Natural killer cell (primary cell): ENCODE measurements around the gene DOCK4. TPM values are rescaled to one million over a fixed set of nuclear protein-coding genes. Genes with fewer than 3 reads are reported as not detected.

Source experiments
- ATAC-seq, 3 donors: fragments of 150-1000 bp in 2 of 3; fragments of 200-7000 bp in 1 of 3; cut with Tn5 transposase; 1 replicate in 1 of 3; 2 replicates in 2 of 3; pipeline ENCODE4 v1.10.0; 2021; ENCODE audit warnings: mild to moderate bottlenecking in 2 of 3, moderate library complexity in 2 of 3
- DNase-seq, 2 donors: peaks; one replicate each; pipeline versions ENCODE4 v3.0.0 to v3.0.0-alpha.2; 2013 to 2021; ENCODE audit warnings: mixed read lengths in 1 of 2
- H3K27ac ChIP-seq: one replicate; pipeline ENCODE4 v1.5.1; 2013; ENCODE audit warnings: mild to moderate bottlenecking, low read length
- H3K27me3 ChIP-seq: one replicate; pipeline ENCODE4 v1.6.1; 2013; ENCODE audit warnings: low read length; ENCODE audit not compliant: control insufficient read depth, insufficient read depth
- H3K36me3 ChIP-seq: one replicate; pipeline ENCODE4 v1.6.1; 2013; ENCODE audit warnings: low read length; ENCODE audit not compliant: control insufficient read depth, insufficient read depth
- H3K4me1 ChIP-seq: one replicate; pipeline ENCODE4 v1.6.1; 2013; ENCODE audit warnings: low read length; ENCODE audit not compliant: control insufficient read depth, insufficient read depth
- H3K4me3 ChIP-seq: one replicate; pipeline ENCODE4 v1.5.1; 2013; ENCODE audit warnings: low read length
- H3K9me3 ChIP-seq: one replicate; pipeline ENCODE4 v1.6.1; 2013; ENCODE audit warnings: low read length; ENCODE audit not compliant: control insufficient read depth, insufficient read depth
- H3K27ac Mint-ChIP-seq, 2 donors: one replicate each; pipeline ENCODE4 v1.8.0; 2022; ENCODE audit warnings: mild to moderate bottlenecking in 2 of 2, mixed read lengths in 2 of 2, moderate library complexity in 1 of 2
- H3K27me3 Mint-ChIP-seq, 2 donors: one replicate each; pipeline ENCODE4 v1.8.0; 2022; ENCODE audit warnings: low read depth in 2 of 2, mixed read lengths in 2 of 2
- H3K36me3 Mint-ChIP-seq: one replicate; pipeline ENCODE4 v1.8.0; 2022; ENCODE audit warnings: mixed read lengths
- H3K4me1 Mint-ChIP-seq, 2 donors: one replicate each; pipeline ENCODE4 v1.8.0; 2022; ENCODE audit warnings: mixed read lengths in 2 of 2
- H3K4me3 Mint-ChIP-seq: one replicate; pipeline ENCODE4 v1.8.0; 2022; ENCODE audit warnings: mild to moderate bottlenecking, moderate library complexity, mixed read lengths
- H3K9me3 Mint-ChIP-seq, 2 donors: one replicate each; pipeline ENCODE4 v1.8.0; 2022; ENCODE audit warnings: mixed read lengths in 2 of 2
- WGBS: methylation state at CpG from one replicate; pipeline ENCODE4 v1.1.7; 2013; ENCODE audit warnings: missing lambda C conversion rate; ENCODE audit not compliant: insufficient coverage; 5-methylcytosine and 5-hydroxymethylcytosine counted together
- intact Hi-C: fragments of 100-400 bp; cut with micrococcal nuclease; formaldehyde crosslinking; loops from one replicate; pipeline ENCODE4 v1.14.2; 2022
- total RNA-seq, 4 donors: library from RNA; stranded (reverse); fragments of 120-200 nt in 1 of 4; gene quantifications; one replicate each; pipeline versions ENCODE4 v1.2.3 to v1.2.4, GENCODE V29; 2013 to 2022
- TF ChIP-seq, protein P1 (sequence below): fragments of 200-600 bp; IDR thresholded peaks from one replicate; pipeline ENCODE4 v1.8.0; 2022; ENCODE audit warnings: antibody characterized with exemption

DOCK4 gene
- total RNA-seq, 3 donors from 2014 or later (not counting 1 experiment from before 2014, with no cell fraction given) = 0.61 to 2.4 (median 0.89) TPM

- ATAC-seq = no peak
- TF ChIP-seq, protein P1, sequence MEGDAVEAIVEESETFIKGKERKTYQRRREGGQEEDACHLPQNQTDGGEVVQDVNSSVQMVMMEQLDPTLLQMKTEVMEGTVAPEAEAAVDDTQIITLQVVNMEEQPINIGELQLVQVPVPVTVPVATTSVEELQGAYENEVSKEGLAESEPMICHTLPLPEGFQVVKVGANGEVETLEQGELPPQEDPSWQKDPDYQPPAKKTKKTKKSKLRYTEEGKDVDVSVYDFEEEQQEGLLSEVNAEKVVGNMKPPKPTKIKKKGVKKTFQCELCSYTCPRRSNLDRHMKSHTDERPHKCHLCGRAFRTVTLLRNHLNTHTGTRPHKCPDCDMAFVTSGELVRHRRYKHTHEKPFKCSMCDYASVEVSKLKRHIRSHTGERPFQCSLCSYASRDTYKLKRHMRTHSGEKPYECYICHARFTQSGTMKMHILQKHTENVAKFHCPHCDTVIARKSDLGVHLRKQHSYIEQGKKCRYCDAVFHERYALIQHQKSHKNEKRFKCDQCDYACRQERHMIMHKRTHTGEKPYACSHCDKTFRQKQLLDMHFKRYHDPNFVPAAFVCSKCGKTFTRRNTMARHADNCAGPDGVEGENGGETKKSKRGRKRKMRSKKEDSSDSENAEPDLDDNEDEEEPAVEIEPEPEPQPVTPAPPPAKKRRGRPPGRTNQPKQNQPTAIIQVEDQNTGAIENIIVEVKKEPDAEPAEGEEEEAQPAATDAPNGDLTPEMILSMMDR = no peak
- no peaks in the 10 kb centered on the region for H3K4me1 ChIP-seq
- H3K9me3 ChIP-seq = no peaks in the 10 kb centered on the region
- intact Hi-C loops = no loop called here
- no peak overlapping the region for H3K4me3 ChIP-seq
- H3K9me3 Mint-ChIP-seq = peaks cover 0 to 7% of the 10 kb centered on the region in 2 donors
- H3K4me1 Mint-ChIP-seq = no peaks in the 10 kb centered on the region
- H3K36me3 ChIP-seq = no peaks in the 10 kb centered on the region
- H3K36me3 Mint-ChIP-seq = no peaks in the 10 kb centered on the region
- H3K27ac Mint-ChIP-seq = no peak overlapping the region
- H3K27me3 ChIP-seq = no peaks in the 10 kb centered on the region
- no peak overlapping the region for H3K4me3 Mint-ChIP-seq
- no peaks in the 10 kb centered on the region for H3K27me3 Mint-ChIP-seq
- no peak overlapping the region for H3K27ac ChIP-seq
- no peak for DNase-seq
Observed at GRCh38 chr7:111685349-111685748, 520.9 kb downstream of the DOCK4 start.

- H3K27ac ChIP-seq = no peak overlapping the region
- WGBS = 84% methylated on average over 8 of the region's 8 CpGs
- Mint-ChIP-seq H3K36me3 (no peaks in the 10 kb centered on the region), H3K27me3 (no peaks in the 10 kb centered on the region), H3K4me1 (no peaks in the 10 kb centered on the region), H3K9me3 (peaks cover 0 to 7% of the 10 kb centered on the region in 2 donors), H3K4me3 (no peak overlapping the region), H3K27ac (no peak overlapping the region)
- no peaks in the 10 kb centered on the region for H3K9me3 ChIP-seq
- H3K36me3 ChIP-seq = no peaks in the 10 kb centered on the region
- DNase-seq (no peak), ATAC-seq (no peak)
- no peaks in the 10 kb centered on the region for H3K27me3 ChIP-seq
- no peaks in the 10 kb centered on the region for H3K4me1 ChIP-seq
- no peak overlapping the region for H3K4me3 ChIP-seq
- TF ChIP-seq, protein P1 = no peak
- intact Hi-C loops = no loop called here
Observed at GRCh38 chr7:111682588-111683340, 523.4 kb downstream of the DOCK4 start.

- no peak overlapping the region for H3K4me3 ChIP-seq
- TF ChIP-seq, protein P1 = no peak
- no peak overlapping the region for H3K27ac ChIP-seq
- H3K4me1 ChIP-seq = no peaks in the 10 kb centered on the region
- 93% methylated on average over 3 of the region's 3 CpGs for WGBS
- intact Hi-C loops = no loop called here
- H3K27me3 ChIP-seq = no peaks in the 10 kb centered on the region
- H3K9me3 ChIP-seq = no peaks in the 10 kb centered on the region
- Mint-ChIP-seq H3K27me3 (no peaks in the 10 kb centered on the region), H3K36me3 (no peaks in the 10 kb centered on the region), H3K4me1 (no peaks in the 10 kb centered on the region), H3K27ac (no peak overlapping the region), H3K9me3 (peaks cover 0 to 4% of the 10 kb centered on the region in 2 donors), H3K4me3 (no peak overlapping the region)
- no peaks in the 10 kb centered on the region for H3K36me3 ChIP-seq
- ATAC-seq (no peak), DNase-seq (no peak)
Observed at GRCh38 chr7:111681242-111681641, 525.0 kb downstream of the DOCK4 start.

GRCh38 chr7:111678986-111679385, 527.2 kb downstream of the DOCK4 start:
- no peaks in the 10 kb centered on the region for H3K9me3 ChIP-seq
- no peaks in the 10 kb centered on the region for H3K4me1 Mint-ChIP-seq
- no peak for DNase-seq

More at GRCh38 chr7:111678986-111679385, 527.2 kb downstream of the DOCK4 start:
- Mint-ChIP-seq H3K36me3 (no peaks in the 10 kb centered on the region), H3K4me3 (no peak overlapping the region), H3K27ac (no peak overlapping the region), H3K9me3 (peaks cover 0 to 1% of the 10 kb centered on the region in 2 donors), H3K27me3 (no peaks in the 10 kb centered on the region)
- Histone ChIP-seq H3K27ac (no peak overlapping the region), H3K4me3 (no peak overlapping the region), H3K27me3 (no peaks in the 10 kb centered on the region), H3K36me3 (no peaks in the 10 kb centered on the region), H3K4me1 (no peaks in the 10 kb centered on the region)
- intact Hi-C loops = no loop called here
- TF ChIP-seq, protein P1 = no peak
- ATAC-seq = no peak
- WGBS = 73% methylated on average over 2 of the region's 2 CpGs
